Erythroblast (primary cell): ENCODE data around the gene MYO10.

Experiments used
- DNase-seq, 2 experiments: peaks; one replicate each; lab custom pipeline; 2025; lab: John Stamatoyannopoulos, UW
- GATA1 ChIP-seq: IDR thresholded peaks from 2 replicates; pipeline ENCODE4 v1.6.1; 2011; ENCODE audit warnings: low read depth, mild to moderate bottlenecking, control low read depth, low read length, moderate library complexity
- POLR2A ChIP-seq: IDR thresholded peaks from 2 replicates; pipeline ENCODE4 v1.6.1; 2011; ENCODE audit warnings: mild to moderate bottlenecking, low read length

The MYO10 gene

DNA sequence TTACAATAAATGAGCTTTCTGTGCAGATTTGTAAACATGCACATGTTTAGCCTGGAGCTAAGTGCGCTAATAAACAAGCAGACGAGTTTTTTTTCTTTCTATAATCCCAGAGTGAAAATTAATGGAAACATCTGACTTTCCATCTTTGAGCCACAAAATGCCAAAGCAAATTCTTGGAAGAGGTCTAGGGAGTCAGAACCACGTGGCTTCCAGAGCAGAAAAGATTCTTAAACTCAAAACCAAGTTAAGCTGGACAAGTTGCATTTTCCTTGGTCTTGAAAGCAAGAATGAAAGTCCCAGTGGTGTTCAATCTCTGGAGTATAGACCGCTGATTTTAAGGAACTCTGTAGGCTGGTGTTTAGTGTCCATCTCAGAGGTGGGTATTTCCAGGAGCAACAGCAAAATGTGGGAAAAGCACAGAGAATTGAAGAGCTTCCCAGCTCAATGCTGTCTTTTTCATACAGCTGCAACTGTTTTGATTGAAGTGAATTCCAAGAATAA, 71.4 kb downstream of the MYO10 start:
- no peak for DNase-seq
- TF ChIP-seq POLR2A (no peak), GATA1 (no peak)

DNA sequence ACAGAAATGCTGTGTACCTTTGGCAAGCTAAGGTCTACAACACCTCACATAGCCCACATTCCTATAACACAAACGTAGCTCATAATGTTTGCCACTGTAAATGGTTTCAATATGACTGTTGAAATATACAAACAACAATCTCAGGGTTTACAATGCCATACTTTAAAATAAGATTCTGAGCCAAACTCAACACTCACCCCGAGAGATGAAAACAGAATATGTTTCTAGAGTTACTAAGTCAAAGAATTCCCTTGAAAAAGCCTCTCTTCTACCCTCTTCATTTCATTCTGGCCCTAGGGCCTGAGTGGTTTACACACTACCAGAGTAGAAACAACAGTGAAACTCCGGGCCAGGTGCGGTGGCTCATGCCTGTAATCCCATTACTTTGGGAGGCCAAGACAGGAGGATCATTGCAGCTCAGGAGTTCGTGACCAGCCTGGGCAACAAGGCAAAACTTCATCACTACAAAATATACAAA, 72.6 kb downstream of the MYO10 start:
- DNase-seq = no peak
- TF ChIP-seq GATA1 (no peak), POLR2A (no peak)

DNA sequence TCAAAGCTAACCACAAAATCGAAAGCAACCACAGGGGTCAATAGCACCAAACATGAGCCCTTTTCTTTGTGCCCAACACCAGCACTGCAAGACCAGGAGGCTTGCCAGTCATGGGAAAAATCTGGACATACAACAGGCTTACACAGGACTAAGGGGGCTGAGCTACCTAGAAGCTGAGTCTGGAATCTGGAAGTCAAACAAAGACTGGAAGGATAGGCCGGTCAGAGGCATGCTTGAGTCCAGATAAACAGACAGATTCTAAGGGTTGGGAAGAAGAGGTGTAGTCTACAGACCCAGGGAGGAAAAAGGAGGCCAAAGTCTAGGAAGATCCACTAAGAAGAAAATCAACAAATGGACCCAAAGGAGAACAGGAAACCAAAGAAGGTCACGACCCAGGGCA, 73.3 kb downstream of the MYO10 start:
- no peak for DNase-seq
- TF ChIP-seq POLR2A (no peak), GATA1 (no peak)

DNA sequence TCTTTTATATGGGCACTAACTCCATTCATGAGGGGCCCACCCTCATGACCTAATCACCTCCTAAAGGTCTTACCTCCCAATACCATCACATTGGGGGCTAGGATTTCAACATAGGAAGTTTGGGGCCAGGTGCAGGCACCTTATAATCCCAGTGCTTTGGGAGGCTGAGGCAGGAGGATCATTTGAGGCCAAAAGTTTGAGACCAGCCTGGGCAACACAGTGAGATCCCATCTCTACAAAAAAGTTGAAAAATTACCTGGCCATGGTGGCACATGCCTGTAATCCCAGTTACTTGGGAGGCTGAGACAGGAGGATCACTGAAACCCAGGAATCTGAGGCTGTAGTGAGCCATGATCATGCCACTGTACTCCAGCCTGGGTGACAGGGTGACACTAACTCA, 76.7 kb downstream of the MYO10 start:
- DNase-seq = no peak
- TF ChIP-seq POLR2A (no peak), GATA1 (no peak)

DNA sequence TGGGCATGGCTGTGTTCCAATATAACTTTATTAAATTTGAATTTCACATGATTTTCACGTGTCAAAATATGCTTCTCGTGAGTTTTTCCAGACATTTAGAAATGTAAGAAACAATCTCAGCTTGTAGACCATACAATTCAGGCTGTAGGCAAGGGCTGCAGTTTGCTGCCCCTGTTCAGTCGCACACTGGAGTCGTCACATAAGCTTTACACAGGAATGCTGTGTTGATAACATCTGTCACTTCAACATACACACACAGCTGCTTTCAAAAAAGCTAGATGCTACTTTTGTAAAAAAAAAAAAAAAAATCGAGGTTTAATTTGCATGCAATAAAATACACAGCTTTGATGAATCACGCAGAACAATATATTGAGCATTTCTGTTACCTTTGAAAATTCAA, 77.9 kb downstream of the MYO10 start:
- DNase-seq = no peak
- TF ChIP-seq GATA1 (no peak), POLR2A (no peak)

DNA sequence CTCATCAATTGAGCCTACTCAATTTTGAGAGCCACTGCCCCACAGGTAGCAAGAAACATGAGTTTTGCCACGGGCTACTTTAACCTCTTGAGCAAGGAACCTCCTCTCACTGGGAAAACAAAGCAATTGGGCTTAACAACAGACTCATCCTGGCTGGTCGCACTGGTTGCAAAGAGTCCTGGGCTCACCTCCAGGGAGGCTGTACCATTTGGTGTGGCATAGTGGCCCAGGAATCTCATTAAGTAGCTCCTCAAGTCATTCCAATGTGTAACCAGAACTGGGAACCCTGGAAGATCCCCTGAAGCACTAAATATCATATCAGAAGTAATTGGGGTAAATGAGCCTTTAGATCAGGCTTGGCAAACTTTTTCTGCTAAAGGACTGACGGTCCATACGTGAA, 78.5 kb downstream of the MYO10 start:
- DNase-seq = no peak
- TF ChIP-seq POLR2A = no peak
- TF ChIP-seq GATA1 = no peak

DNA sequence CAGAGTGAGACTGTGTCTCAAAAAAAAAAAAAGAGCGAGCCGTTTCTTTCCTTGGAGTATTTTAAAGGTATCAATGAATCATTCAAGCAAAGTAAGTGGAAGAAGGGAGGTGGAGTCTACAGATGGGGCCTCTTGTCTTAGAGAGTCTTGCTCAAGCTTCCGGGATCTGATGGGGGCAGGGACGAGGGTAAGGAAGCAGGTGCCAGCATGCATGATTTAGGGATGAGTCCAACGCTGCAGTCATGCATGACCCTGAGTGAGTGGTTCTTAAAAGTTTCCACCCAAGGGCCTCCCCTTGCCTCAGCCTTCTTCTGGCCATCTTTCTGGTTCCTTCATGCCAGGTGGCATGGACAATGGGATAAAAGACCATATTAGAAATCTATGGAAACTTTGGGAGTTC, 79.6 kb downstream of the MYO10 start:
- TF ChIP-seq POLR2A (no peak), GATA1 (no peak)
- no peak for DNase-seq

DNA sequence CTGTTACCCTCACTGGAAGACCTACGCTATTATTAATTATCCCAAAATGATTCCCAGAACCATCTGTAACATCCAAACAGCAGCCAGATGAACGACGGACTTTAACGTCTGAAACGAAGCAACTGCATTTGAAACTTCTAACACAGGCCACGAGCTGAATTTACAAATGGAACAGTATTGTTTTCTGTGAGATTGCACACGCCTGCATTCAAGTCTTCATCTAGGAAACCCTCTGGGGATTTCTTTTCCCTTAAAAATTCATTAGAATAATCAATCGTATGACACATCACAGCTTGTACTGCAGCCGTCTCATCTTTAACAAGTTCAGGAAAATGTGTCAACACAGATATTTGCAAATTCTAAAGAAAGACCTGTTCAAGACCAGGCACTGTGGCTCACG, 80.2 kb downstream of the MYO10 start:
- TF ChIP-seq POLR2A = no peak
- TF ChIP-seq GATA1 = no peak
- DNase-seq = no peak

DNA sequence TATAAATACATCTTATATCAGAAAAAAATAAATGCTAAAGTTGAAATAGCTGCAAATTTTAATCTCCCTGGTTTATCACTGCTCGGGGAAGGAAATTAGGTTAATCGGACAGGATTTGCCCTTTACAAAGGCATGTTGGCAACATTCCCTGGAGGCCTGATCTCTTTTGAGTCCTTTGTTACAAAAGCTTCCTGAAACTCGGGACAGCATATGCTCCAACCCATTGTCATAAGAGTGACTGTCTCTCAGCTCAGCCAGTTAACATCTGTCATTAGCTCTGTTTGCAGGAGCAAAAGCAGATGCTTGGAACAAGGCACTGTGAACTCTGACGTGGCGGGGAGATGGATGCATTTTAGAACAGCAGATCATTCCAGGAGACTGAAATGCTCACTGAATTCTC, 80.6 kb downstream of the MYO10 start:
- TF ChIP-seq POLR2A (no peak), GATA1 (no peak)
- DNase-seq = no peak

DNA sequence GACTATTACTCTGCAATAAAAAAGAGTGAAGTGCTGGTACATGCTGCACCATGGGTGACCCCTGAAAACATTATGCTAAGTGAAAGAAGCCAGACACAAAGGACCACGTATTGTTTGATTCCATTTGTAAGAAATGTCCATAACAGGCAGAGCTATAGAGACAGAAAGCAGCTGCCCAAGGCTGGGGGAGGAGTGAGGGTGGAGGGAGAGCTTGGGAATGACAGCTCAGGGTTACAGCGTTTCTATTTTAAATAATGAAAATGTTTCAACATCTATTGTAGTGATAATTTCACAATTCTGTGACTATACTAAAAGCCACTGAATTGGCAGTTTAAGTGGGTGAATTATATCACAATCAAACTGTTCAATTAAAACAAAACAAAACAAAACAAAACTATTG, 81.7 kb downstream of the MYO10 start:
- TF ChIP-seq GATA1 = no peak
- no peak for TF ChIP-seq POLR2A
- DNase-seq = no peak

DNA sequence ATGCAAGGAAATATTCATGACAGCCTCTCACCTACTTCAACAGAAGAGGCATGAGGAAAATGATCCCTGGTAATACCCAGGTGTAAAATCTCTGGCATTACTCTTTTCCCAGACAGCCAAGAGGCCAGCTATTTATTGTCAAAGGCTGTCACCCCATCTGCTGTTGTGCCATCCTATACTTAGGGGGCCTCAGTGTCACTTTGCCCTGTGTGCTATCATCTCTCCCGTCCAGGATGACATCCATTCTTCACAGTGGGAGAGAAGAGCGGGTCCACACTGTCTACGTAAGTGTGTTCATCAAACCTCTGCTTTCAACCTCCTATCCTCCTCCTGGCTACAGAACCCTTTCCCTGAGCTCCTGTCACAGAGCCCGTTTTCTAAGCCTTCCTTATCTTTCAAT, 82.6 kb downstream of the MYO10 start:
- DNase-seq = no peak
- TF ChIP-seq GATA1 (no peak), POLR2A (no peak)

DNA sequence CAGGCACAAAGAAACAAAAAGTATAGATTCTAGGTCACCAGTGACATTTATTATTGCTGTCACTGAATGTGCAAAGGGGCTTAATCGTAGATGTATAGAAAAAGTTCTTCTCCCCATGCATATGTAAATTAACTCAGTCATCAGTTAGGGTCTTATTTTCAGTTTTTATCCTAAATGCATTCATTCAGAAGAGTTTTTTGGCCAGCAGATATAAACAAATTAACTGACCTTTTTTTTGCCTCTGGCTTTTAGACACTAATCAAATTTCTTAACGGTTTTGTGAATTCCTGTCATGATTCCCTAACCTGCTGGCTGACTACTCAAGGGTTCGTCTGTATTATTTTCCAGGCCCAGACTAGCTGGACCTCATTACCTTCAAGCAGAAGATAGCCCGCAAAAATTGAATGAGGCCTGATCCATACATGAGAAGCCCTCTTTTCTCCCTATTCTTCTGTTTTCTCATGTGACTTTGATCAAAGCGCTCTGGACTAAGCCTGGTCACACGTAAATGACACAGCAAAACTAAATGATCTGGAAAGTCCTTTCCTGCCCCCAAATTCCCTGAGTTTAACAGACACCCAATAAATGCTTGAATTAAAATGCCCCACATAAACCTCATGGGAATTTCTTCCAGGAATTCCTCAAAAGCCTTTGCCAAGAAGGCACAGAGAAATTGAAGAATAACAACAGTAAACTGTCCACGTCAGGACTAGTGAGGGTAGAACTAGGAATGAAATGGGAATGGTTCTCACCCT, 83.7 kb downstream of the MYO10 start:
- TF ChIP-seq POLR2A (no peak), GATA1 (no peak)
- DNase-seq = no peak

DNA sequence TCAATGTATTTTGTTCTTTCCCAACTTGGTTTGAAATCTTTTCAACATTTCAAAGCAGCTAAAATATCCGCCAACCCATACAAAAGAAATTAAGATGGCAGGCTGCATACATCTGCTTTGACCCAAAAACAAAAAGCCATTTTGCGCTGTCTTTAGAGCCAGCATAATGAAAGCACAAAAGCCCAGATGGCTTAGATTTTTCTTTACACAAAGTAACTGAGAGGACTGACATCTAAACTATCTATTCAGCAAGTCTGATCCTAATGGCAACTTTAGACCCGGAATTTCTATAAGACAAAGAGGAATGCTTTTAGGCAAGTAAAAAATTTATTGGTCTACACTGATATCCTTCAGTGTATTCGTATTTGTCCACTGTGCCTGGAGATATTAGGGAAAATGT, 86.3 kb downstream of the MYO10 start:
- DNase-seq = no peak
- TF ChIP-seq POLR2A (no peak), GATA1 (no peak)

DNA sequence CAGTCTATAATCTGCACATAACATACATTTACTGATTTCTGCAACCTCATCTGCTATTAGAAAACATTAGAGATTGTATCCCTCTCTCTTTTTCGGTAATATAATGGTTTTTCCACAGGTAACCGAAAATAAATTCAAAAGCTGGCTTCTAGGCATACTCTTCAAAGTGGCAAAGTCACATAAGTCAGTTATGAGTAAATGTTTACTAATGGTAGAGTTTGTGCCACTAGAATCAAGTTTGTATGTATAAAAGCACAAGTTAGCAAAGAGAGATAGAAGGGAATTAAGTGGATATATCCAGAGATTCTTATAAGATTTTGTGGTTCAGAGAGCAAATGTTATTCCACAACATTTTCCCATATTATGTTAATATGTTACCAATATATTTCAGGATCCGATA, 86.9 kb downstream of the MYO10 start:
- TF ChIP-seq GATA1 (no peak), POLR2A (no peak)
- no peak for DNase-seq

DNA sequence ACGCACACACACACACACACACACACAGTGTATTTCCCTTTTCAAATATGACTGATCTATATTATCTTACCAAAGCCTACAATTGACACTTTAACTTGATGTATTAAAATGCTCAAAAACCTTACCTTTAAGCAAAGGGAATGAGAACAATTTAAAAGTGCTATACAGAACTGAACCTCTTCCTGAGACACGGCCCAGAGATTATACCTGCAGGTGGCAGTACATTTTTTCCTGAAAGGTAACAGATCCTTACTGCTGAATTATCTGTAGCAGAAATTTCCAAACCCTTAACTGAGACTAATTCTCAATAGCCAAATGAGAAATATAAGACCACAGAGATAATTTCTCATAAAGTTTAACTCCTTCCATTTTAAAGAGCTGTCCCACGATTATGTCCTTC, 91.1 kb downstream of the MYO10 start:
- DNase-seq = no peak
- TF ChIP-seq POLR2A (no peak), GATA1 (no peak)
